Measurements from ENCODE around the gene MS4A14.

The MS4A14 gene

GRCh38 chr11:60455531-60456042 lies 59.3 kb downstream of the MS4A14 start, which contains the start of gene MS4A1:
Gene MS4A1, plus strand, starts transcription at chr11:60455847. Its CDS starts 6,528 bp downstream, at chr11:60462375.
- H3K27ac ChIP-seq: no peak within 1 kb of the TSS
- TF ChIP-seq CTCF (conservative IDR thresholded peaks at IDR 0.05): no peak

DNA sequence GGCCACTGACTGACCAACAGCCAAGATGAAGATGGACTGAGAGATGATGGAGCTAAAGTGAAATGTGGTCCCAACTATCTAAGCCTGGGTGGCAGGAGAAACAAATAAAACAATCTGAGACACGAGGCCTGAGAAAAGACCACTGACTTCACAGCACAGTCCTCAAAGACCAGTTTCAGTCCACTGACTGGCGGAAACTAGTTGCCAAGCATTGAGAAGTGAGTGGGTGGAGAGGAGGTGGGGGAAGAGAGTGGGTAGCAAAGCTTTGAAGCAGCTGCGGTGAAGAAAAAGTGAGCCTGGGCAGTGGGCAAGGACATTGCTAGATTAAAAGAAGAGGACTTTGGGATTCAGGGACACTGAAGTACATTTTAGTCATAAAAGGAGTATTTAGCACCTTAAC lies 61.3 kb downstream of the MS4A14 start:
- TF ChIP-seq CTCF (conservative IDR thresholded peaks at IDR 0.05): no peak
- H3K27ac ChIP-seq: no peak overlapping the region

- TF ChIP-seq CTCF (conservative IDR thresholded peaks at IDR 0.05): no peak
These were observed 63.1 kb downstream of the MS4A14 start for GRCh38 chr11:60459345-60459744.

More at GRCh38 chr11:60459345-60459744, 63.1 kb downstream of the MS4A14 start:
- H3K27ac ChIP-seq: no peak overlapping the region

All from VCaP (cell line).